Keratinocyte (primary cell): Measurements from ENCODE around the gene MMP2. TPM values are rescaled to one million over a fixed set of nuclear protein-coding genes. Genes with fewer than 3 reads are reported as not detected.

Experiments
- DNase-seq: peaks from one replicate; pipeline ENCODE4 v3.0.0-alpha.2; 2011; ENCODE audit warnings: low read depth, missing footprints, low spot score
- FAIRE-seq: peaks from 2 replicates; lab custom pipeline; 2011; peaks lifted over from hg19 to GRCh38; lab: Jason Lieb, UNC
- H2AFZ ChIP-seq: 2 replicates; pipeline ENCODE4 v1.6.0; 2012; ENCODE audit warnings: low read length, control low read depth, inconsistent platforms; ENCODE audit not compliant: control insufficient read depth
- H3K27ac ChIP-seq: 2 replicates; pipeline ENCODE4 v1.5.1; 2011; ENCODE audit warnings: low read length; ENCODE audit not compliant: control insufficient read depth, insufficient read depth
- H3K27me3 ChIP-seq: 3 replicates; pipeline ENCODE4 v1.6.0; 2011; ENCODE audit warnings: low read length; ENCODE audit not compliant: control insufficient read depth, insufficient read depth; ENCODE audit errors: extremely low read depth
- H3K36me3 ChIP-seq, 2 experiments: 2 replicates in 1 of 2; 3 replicates in 1 of 2; pipeline ENCODE4 v1.5.1; 2011; ENCODE audit warnings: low read length in 2 of 2, mild to moderate bottlenecking in 1 of 2; ENCODE audit not compliant: control insufficient read depth in 2 of 2, insufficient read depth in 2 of 2; ENCODE audit errors: extremely low read depth in 1 of 2
- H3K4me1 ChIP-seq: 3 replicates; pipeline ENCODE4 v1.5.1; 2011; ENCODE audit warnings: low read length; ENCODE audit not compliant: control insufficient read depth, insufficient read depth; ENCODE audit errors: extremely low read depth
- H3K4me2 ChIP-seq: 3 replicates; pipeline ENCODE4 v1.6.0; 2011; ENCODE audit warnings: low read depth, low read length; ENCODE audit not compliant: control insufficient read depth, insufficient read depth; ENCODE audit errors: extremely low read depth
- H3K4me3 ChIP-seq, 3 experiments: fragments of 200-600 bp in 1 of 3; sonication (generic) in 1 of 3; 2 replicates in 2 of 3; 3 replicates in 1 of 3; pipeline ENCODE4 v1.5.1; 2011 to 2016; ENCODE audit warnings: low read length in 3 of 3, mild to moderate bottlenecking in 3 of 3, control low read depth in 2 of 3, inconsistent platforms in 1 of 3, low read depth in 1 of 3, mixed read lengths in 1 of 3, mixed run types in 1 of 3, moderate library complexity in 1 of 3; ENCODE audit not compliant: control insufficient read depth in 2 of 3, insufficient read depth in 2 of 3; ENCODE audit errors: extremely low read depth in 1 of 3
- H3K79me2 ChIP-seq: 2 replicates; pipeline ENCODE4 v1.6.0; 2012; ENCODE audit warnings: low read length; ENCODE audit not compliant: control insufficient read depth, insufficient read depth
- H3K9ac ChIP-seq: 3 replicates; pipeline ENCODE4 v1.6.0; 2011; ENCODE audit warnings: low read length; ENCODE audit not compliant: control insufficient read depth, insufficient read depth; ENCODE audit errors: extremely low read depth
- H3K9me1 ChIP-seq: 3 replicates; pipeline ENCODE4 v1.6.0; 2011; ENCODE audit warnings: low read length; ENCODE audit not compliant: control insufficient read depth, insufficient read depth; ENCODE audit errors: extremely low read depth
- H3K9me3 ChIP-seq: 2 replicates; pipeline ENCODE4 v1.5.1; 2012; ENCODE audit warnings: low read depth, low read length; ENCODE audit not compliant: control insufficient read depth
- H4K20me1 ChIP-seq: 3 replicates; pipeline ENCODE4 v1.6.0; 2011; ENCODE audit warnings: low read length; ENCODE audit not compliant: control insufficient read depth, insufficient read depth; ENCODE audit errors: extremely low read depth
- EZH2 ChIP-seq: IDR thresholded peaks from one replicate; pipeline ENCODE4 v1.6.1; 2012; ENCODE audit warnings: inconsistent platforms, mild to moderate bottlenecking, low read length, moderate library complexity
- dilution Hi-C: fragments of 300-500 bp; cut with MboI; formaldehyde crosslinking; loops from one replicate; pipeline ENCODE4 v1.7.0; 2020; ENCODE audit warnings: low sequenced_read_pairs; ENCODE audit not compliant: extremely low pct_ligation_motif_present
- polyA plus RNA-seq, 5 experiments: library from polyadenylated mRNA; depleted of rRNA in 3 of 5; stranded (reverse) in 3 of 5; stranded (forward) in 1 of 5; unstranded in 1 of 5; fragments of >200 nt; gene quantifications; 1 replicate in 1 of 5; 2 replicates in 3 of 5; 3 replicates in 1 of 5; pipeline versions ENCODE4 v1.2.1 to v1.2.3, GENCODE V29; 2011 to 2012; ENCODE audit warnings: missing spikeins in 2 of 5, low read depth in 1 of 5, low replicate concordance in 1 of 5
- TF ChIP-seq, protein P1 (sequence below), 3 experiments: IDR thresholded peaks in 1 of 3; conservative IDR thresholded peaks in 1 of 3; optimal IDR thresholded peaks in 1 of 3; 2 replicates in 2 of 3; 3 replicates in 1 of 3; pipeline versions ENCODE3 to v1.5.1; 2011; ENCODE audit warnings: low read length in 3 of 3, mild to moderate bottlenecking in 3 of 3, moderate library complexity in 2 of 3, control low read depth in 1 of 3, inconsistent platforms in 1 of 3; ENCODE audit not compliant: insufficient read depth in 2 of 3; ENCODE audit errors: extremely low read depth in 1 of 3

The MMP2 gene
- polyA plus RNA-seq, 1 donor (not counting 4 experiments of a cell fraction or from before 2014, with no cell fraction given), result 59.2 TPM

DNA sequence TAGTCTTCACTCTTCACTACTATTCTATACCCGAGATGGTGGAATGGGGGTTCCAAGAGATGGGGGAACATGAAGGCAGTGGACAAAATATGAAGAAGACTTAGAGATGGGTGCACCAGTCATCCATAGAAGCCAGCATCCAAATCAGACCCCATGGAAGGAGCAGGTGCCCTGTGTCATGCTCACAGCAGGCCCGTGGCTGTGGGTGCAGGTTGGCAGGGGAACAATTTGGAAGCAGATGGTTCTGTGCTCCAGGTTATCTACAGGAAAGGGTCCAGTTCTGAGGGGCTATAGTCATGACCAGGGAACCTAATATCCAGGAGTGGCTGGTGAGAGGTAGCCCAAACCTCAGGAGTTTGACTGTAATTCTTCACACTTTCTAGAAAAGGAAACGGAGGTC is 20.3 kb downstream of the MMP2 start:
- H3K36me3 ChIP-seq, result no peaks in the 10 kb centered on the region
- peak overlapping the region; percentile 83 for H3K27ac ChIP-seq
- H3K4me2 ChIP-seq, result peak overlapping the region; percentile 63
- H3K27me3 ChIP-seq, result no peaks in the 10 kb centered on the region
- no peak overlapping the region for H3K4me3 ChIP-seq
- TF ChIP-seq, protein P1, sequence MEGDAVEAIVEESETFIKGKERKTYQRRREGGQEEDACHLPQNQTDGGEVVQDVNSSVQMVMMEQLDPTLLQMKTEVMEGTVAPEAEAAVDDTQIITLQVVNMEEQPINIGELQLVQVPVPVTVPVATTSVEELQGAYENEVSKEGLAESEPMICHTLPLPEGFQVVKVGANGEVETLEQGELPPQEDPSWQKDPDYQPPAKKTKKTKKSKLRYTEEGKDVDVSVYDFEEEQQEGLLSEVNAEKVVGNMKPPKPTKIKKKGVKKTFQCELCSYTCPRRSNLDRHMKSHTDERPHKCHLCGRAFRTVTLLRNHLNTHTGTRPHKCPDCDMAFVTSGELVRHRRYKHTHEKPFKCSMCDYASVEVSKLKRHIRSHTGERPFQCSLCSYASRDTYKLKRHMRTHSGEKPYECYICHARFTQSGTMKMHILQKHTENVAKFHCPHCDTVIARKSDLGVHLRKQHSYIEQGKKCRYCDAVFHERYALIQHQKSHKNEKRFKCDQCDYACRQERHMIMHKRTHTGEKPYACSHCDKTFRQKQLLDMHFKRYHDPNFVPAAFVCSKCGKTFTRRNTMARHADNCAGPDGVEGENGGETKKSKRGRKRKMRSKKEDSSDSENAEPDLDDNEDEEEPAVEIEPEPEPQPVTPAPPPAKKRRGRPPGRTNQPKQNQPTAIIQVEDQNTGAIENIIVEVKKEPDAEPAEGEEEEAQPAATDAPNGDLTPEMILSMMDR (optimal IDR thresholded peaks at IDR 0.05 in 1 of 3, IDR thresholded peaks at IDR 0.05 in 1 of 3, conservative IDR thresholded peaks at IDR 0.05 in 1 of 3; ENCODE audit: extremely low read depth in 1 of 3, insufficient read depth in 2 of 3, low read length in 3 of 3), result no peak
- TF ChIP-seq EZH2, result no peak
- H2AFZ ChIP-seq, result no peak overlapping the region
- peak overlapping the region; percentile 35 for H3K9ac ChIP-seq
- dilution Hi-C loops, result no loop called here
- H3K4me1 ChIP-seq, result peaks cover 82% of the 10 kb centered on the region
- DNase-seq, result no peak
- H3K79me2 ChIP-seq, result no peaks in the 10 kb centered on the region
- no peaks in the 10 kb centered on the region for H4K20me1 ChIP-seq
- no peaks in the 10 kb centered on the region for H3K9me1 ChIP-seq
- no peaks in the 10 kb centered on the region for H3K9me3 ChIP-seq
- FAIRE-seq, result no peak

DNA sequence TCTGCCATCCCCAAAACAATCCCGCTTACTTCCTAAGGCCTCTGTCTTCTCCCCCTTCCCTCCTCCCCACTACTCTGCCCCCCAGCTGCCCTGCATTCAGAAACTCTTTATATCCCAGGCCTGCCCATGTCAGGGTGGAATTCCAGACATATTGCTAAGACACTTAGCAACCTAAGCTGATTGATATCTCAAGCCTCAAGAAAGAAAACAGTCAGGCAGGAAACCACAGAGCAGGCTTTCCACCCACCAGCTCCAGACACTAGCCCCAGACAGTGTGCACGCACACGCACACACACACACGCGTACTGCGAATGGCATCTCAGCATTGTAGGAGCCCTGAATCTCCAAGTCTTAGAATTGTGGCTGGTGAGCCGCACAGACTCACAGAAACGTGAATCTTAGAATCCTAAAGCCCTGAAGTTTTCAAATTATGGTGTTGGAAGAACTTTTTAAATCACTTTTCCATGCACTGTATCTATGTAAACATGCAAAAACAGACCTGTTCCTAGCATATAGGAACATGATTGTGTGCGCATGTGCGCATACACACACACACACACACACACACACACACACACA is 21.0 kb downstream of the MMP2 start:
- H3K9me1 ChIP-seq, result no peaks in the 10 kb centered on the region
- FAIRE-seq (peak; percentile 98), DNase-seq (peak; percentile 68)
- no peaks in the 10 kb centered on the region for H3K9me3 ChIP-seq
- H3K4me2 ChIP-seq, result peak overlapping the region; percentile 63
- H3K27me3 ChIP-seq, result no peaks in the 10 kb centered on the region
- TF ChIP-seq, protein P1 (optimal IDR thresholded peaks at IDR 0.05 in 1 of 3, IDR thresholded peaks at IDR 0.05 in 1 of 3, conservative IDR thresholded peaks at IDR 0.05 in 1 of 3; ENCODE audit: extremely low read depth in 1 of 3, insufficient read depth in 2 of 3, low read length in 3 of 3), result no peak
- no peak for TF ChIP-seq EZH2
- H3K9ac ChIP-seq, result peak overlapping the region; percentile 65
- no peaks in the 10 kb centered on the region for H4K20me1 ChIP-seq
- peak overlapping the region; percentile 34 for H2AFZ ChIP-seq
- H3K79me2 ChIP-seq, result no peaks in the 10 kb centered on the region
- no peak overlapping the region for H3K4me3 ChIP-seq
- no peaks in the 10 kb centered on the region for H3K36me3 ChIP-seq
- dilution Hi-C loops, result no loop called here
- H3K4me1 ChIP-seq, result peaks cover 77% of the 10 kb centered on the region
- H3K27ac ChIP-seq, result peak overlapping the region; percentile 83
